Left lung (tissue), 10 donors: ENCODE results near the gene TSHZ2. TPM values are rescaled to one million over a fixed set of nuclear protein-coding genes. Genes with fewer than 3 reads are reported as not detected.

Experiments
- ATAC-seq: fragments of 200-7000 bp; cut with Tn5 transposase; one replicate; pipeline ENCODE4 v1.9.1; 2020; ENCODE audit warnings: moderate library complexity
- DNase-seq, 4 donors: peaks; one replicate each; pipeline ENCODE4 v3.0.0-alpha.2; 2013 to 2020
- H3K27ac ChIP-seq, 2 donors: fragments of 200-600 bp; sonication (generic) in 1 of 2; one replicate each; pipeline versions ENCODE4 v1.5.0 to v1.8.0; 2020 to 2021
- H3K27me3 ChIP-seq, 2 donors: fragments of 200-600 bp; sonication (generic) in 1 of 2; one replicate each; pipeline versions ENCODE4 v1.5.0 to v1.8.0; 2020 to 2021
- H3K36me3 ChIP-seq, 2 donors: fragments of 200-600 bp; sonication (generic) in 1 of 2; one replicate each; pipeline versions ENCODE4 v1.5.0 to v1.8.0; 2020 to 2021
- H3K4me1 ChIP-seq, 2 donors: fragments of 200-600 bp; one replicate each; pipeline ENCODE4 v1.8.0; 2021
- H3K4me3 ChIP-seq, 2 donors: fragments of 200-600 bp; sonication (generic) in 1 of 2; one replicate each; pipeline versions ENCODE4 v1.5.0 to v1.8.0; 2020 to 2021; ENCODE audit warnings: mild to moderate bottlenecking in 1 of 2
- H3K9me3 ChIP-seq, 2 donors: fragments of 200-600 bp; sonication (generic) in 1 of 2; one replicate each; pipeline versions ENCODE4 v1.5.0 to v1.8.0; 2020 to 2021
- intact Hi-C, 2 donors: fragments of 100-400 bp; cut with DNase I; formaldehyde crosslinking; loops; one replicate each; pipeline versions ENCODE4 v1.11.2 to v1.14.2; 2022
- polyA plus RNA-seq, 6 donors: library from polyadenylated mRNA; unstranded; fragments of 120-200 nt; gene quantifications; one replicate each; pipeline ENCODE4 v1.2.1, GENCODE V29; 2013; ENCODE audit not compliant: insufficient read length in 6 of 6
- total RNA-seq, 2 donors: library from RNA; stranded (reverse); fragmentation: NEBNext Ultra II Directional; extraction: Animal tissue kit (Norgen Biotek cat#: 25700); gene quantifications; one replicate each; pipeline ENCODE4 v1.2.1, GENCODE V29; 2021
- TF ChIP-seq, protein P1 (sequence below), 2 donors: fragments of 200-600 bp; sonication (generic) in 1 of 2; IDR thresholded peaks; one replicate each; pipeline versions ENCODE4 v1.5.0 to v1.8.0; 2021; ENCODE audit warnings: antibody characterized with exemption in 2 of 2
- donor health status: DM: no; HTN: yes; CAD: no.
- donor health status: DM: no; HTN: no; CAD: no.

The TSHZ2 gene
- total and polyA plus RNA-seq, 8 donors: 7.6 to 20.7 (median 13.9) TPM

DNA sequence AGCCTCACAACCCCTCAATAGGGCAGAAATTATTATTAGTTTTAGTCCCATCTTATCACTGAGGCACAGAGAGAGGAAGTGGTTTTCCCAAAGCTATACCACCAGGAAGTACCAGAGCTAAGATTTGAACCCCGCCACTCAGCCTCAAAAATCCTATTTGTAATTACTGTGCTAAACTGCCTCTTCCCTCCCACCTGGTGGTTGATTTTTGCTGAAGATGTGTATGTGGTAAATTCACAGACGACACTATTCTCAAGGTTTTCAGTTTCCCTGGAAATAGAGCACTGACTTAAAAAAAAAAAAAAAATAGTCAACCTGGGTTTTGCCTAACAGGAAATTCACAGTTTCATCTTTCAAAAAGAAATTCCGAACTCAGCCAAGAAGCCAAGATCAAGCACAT is 57.9 kb downstream of the TSHZ2 start:
- DNase-seq (no peak), ATAC-seq (no peak)
- H3K27ac ChIP-seq: no peak overlapping the region
- H3K4me1 ChIP-seq: no peaks in the 10 kb centered on the region
- H3K36me3 ChIP-seq: no peaks in the 10 kb centered on the region
- H3K4me3 ChIP-seq: no peak overlapping the region
- TF ChIP-seq, protein P1, sequence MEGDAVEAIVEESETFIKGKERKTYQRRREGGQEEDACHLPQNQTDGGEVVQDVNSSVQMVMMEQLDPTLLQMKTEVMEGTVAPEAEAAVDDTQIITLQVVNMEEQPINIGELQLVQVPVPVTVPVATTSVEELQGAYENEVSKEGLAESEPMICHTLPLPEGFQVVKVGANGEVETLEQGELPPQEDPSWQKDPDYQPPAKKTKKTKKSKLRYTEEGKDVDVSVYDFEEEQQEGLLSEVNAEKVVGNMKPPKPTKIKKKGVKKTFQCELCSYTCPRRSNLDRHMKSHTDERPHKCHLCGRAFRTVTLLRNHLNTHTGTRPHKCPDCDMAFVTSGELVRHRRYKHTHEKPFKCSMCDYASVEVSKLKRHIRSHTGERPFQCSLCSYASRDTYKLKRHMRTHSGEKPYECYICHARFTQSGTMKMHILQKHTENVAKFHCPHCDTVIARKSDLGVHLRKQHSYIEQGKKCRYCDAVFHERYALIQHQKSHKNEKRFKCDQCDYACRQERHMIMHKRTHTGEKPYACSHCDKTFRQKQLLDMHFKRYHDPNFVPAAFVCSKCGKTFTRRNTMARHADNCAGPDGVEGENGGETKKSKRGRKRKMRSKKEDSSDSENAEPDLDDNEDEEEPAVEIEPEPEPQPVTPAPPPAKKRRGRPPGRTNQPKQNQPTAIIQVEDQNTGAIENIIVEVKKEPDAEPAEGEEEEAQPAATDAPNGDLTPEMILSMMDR (IDR thresholded peaks at IDR 0.05): no peak
- no peaks in the 10 kb centered on the region for H3K9me3 ChIP-seq
- peaks cover 0 to 7% of the 10 kb centered on the region in 2 donors for H3K27me3 ChIP-seq
- intact Hi-C loops: no loop called here

DNA sequence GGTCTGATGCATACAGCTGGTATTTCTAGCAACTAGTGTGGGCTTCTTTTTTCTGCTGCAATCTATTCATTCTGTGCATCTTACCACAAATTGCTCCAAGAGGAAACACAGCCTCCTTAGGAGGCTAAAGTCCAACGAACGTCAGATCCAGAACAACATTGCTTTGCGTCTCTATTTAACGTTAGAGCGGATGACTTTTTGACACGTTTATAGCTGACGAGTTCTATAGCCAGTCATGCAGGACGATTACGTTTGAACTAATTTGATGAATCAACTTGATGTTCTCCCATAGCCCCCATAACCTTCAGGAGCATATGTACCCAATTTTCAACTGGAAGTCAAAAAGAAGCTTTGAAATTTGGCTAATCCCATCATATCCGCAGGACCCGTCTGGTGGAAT is 59.9 kb downstream of the TSHZ2 start:
- Histone ChIP-seq H3K9me3 (no peaks in the 10 kb centered on the region), H3K27ac (no peak overlapping the region), H3K4me3 (no peak overlapping the region), H3K4me1 (no peaks in the 10 kb centered on the region), H3K27me3 (peaks cover 0 to 7% of the 10 kb centered on the region in 2 donors), H3K36me3 (no peaks in the 10 kb centered on the region)
- TF ChIP-seq, protein P1 (IDR thresholded peaks at IDR 0.05): no peak
- intact Hi-C loops: no loop called here
- ATAC-seq (no peak), DNase-seq (no peak)

DNA sequence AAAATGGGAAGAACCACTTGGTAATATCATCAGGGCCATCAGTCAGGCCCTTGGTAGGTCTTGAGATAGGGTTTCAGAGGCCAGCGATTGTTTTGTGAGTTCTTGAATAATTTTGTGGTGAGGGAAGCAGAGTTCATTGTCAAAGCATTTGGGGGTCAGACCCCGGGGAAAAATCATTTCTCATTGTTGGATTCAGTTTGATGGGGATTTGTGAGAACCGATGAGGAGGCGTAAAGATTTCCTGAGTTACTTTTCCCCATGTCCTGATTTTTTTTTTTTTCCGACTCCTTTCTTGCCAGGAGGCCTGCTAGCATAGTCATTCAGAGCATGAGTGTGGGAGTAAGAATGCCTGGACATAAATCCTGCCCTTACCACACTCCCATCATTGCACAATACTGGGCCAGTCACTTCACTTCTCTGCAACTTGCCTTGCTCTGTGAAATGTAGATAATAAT is 60.3 kb downstream of the TSHZ2 start:
- TF ChIP-seq, protein P1 (IDR thresholded peaks at IDR 0.05): no peak
- Histone ChIP-seq H3K27me3 (peaks cover 0 to 7% of the 10 kb centered on the region in 2 donors), H3K4me3 (no peak overlapping the region), H3K4me1 (no peaks in the 10 kb centered on the region), H3K27ac (no peak overlapping the region), H3K9me3 (no peaks in the 10 kb centered on the region), H3K36me3 (no peaks in the 10 kb centered on the region)
- DNase-seq (no peak), ATAC-seq (peak; percentile 65)
- intact Hi-C loops: no loop called here

DNA sequence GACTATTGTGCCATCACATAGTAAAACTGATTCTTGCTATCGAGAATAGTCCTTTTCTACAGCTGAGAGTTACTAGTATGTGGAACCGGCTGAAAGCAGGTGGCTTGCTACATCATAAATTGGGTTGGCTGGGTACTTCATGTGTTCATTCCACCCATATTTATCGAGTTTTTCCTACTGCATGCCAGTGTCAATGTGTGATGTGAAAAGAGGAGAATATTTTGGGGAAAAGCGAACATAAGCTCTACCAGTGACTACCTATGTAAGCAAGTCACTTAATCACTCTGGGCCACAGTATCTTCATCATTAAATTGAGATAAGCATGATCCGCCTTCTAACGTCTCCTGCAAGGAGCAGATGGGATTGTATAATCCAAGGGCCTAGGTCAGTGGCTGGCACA is 61.0 kb downstream of the TSHZ2 start:
- Histone ChIP-seq H3K9me3 (no peaks in the 10 kb centered on the region), H3K4me3 (no peak overlapping the region), H3K27ac (no peak overlapping the region), H3K27me3 (peaks cover 0 to 7% of the 10 kb centered on the region in 2 donors), H3K36me3 (no peaks in the 10 kb centered on the region), H3K4me1 (no peaks in the 10 kb centered on the region)
- no peak for ATAC-seq
- DNase-seq: no peak
- intact Hi-C loops: no loop called here
- TF ChIP-seq, protein P1 (IDR thresholded peaks at IDR 0.05): no peak

DNA sequence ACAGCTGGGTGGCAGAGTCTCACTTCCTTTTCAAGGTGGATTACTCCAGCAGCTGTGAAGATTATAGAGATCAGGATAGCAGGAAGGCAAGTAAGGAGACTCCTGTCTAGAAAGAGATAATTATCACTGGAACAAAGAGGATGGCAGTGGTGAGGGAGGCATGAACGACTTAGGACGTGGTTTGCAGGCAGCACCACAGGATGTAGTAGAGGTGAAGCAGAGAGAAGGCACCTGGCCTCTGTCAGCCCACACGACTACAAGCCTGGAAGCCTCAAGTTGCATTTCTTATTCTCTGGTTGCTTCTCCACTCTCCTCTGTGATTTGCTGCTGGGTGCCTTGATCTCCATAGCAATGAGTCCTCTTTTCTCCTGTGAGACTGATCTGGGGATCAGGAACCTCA is 62.7 kb downstream of the TSHZ2 start:
- DNase-seq (no peak), ATAC-seq (no peak)
- Histone ChIP-seq H3K9me3 (no peaks in the 10 kb centered on the region), H3K27ac (no peak overlapping the region), H3K36me3 (no peaks in the 10 kb centered on the region), H3K4me3 (no peak overlapping the region), H3K4me1 (no peaks in the 10 kb centered on the region), H3K27me3 (peaks cover 0 to under 1% of the 10 kb centered on the region in 2 donors)
- intact Hi-C loops: no loop called here
- TF ChIP-seq, protein P1 (IDR thresholded peaks at IDR 0.05): no peak
